ENCODE measurements around the gene CNOT2. TPM values are rescaled to one million over a fixed set of nuclear protein-coding genes. Genes with fewer than 3 reads are reported as not detected.
"Not testable (repeated sequence)": the region's sequence is repeated elsewhere in the genome, so short reads cannot be mapped to it uniquely, and the experiment has no call there.

The CNOT2 gene
- total RNA-seq, 2 donors from 2014 or later, result 54.5 to 55.5 TPM

DNA sequence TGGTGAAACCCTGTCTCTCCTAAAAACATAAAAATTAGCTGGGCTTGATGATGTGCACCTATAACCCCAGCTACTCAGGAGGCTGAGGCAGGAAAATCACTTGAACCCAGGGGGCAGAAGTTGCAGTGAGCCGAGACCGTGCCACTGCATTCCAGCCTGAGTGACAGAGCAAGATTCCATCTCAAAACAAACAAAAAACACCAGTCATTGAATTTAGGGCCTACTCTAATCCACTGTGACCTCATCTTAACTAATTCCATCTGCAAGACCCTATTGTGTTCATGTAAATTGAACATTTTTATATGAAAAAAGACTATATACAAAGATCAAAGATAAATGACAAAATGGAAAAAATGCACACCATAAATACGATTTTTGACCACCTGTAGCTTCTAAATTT lies 140.7 kb downstream of the CNOT2 start:
- H3K9me3 ChIP-seq, result peaks cover 0 to 11% of the 10 kb centered on the region in 2 donors
- DNase-seq (ENCODE audit: low spot score), result no peak
- H3K36me3 ChIP-seq, result no peaks in the 10 kb centered on the region
- no peak overlapping the region for H3K27ac ChIP-seq
- TF ChIP-seq, protein P1, sequence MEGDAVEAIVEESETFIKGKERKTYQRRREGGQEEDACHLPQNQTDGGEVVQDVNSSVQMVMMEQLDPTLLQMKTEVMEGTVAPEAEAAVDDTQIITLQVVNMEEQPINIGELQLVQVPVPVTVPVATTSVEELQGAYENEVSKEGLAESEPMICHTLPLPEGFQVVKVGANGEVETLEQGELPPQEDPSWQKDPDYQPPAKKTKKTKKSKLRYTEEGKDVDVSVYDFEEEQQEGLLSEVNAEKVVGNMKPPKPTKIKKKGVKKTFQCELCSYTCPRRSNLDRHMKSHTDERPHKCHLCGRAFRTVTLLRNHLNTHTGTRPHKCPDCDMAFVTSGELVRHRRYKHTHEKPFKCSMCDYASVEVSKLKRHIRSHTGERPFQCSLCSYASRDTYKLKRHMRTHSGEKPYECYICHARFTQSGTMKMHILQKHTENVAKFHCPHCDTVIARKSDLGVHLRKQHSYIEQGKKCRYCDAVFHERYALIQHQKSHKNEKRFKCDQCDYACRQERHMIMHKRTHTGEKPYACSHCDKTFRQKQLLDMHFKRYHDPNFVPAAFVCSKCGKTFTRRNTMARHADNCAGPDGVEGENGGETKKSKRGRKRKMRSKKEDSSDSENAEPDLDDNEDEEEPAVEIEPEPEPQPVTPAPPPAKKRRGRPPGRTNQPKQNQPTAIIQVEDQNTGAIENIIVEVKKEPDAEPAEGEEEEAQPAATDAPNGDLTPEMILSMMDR (IDR thresholded peaks at IDR 0.05), result no peak
- no peaks in the 10 kb centered on the region for H3K4me1 ChIP-seq
- no peak overlapping the region for H3K4me3 ChIP-seq
- H3K27me3 ChIP-seq, result no peaks in the 10 kb centered on the region

DNA sequence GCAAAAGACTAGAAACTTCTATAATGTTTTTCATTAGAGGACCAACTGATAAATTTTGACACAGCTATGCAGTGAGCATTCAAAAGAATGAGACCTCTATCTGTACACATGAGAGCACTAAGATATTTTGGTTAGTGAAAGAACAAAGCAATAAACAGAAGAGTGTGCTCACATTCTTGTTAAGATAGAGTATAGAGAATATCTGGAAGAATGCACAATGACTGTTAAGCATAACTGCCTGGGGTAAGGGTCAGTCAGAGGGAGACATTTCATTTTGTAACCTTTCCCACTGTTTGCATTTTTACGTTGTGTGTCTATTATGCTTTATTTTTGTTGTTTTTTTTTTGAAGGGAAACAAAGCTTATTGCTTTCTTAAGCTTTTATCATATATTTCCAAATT lies 143.5 kb downstream of the CNOT2 start:
- no peak for DNase-seq (ENCODE audit: low spot score)
- no peaks in the 10 kb centered on the region for H3K36me3 ChIP-seq
- H3K4me1 ChIP-seq, result no peaks in the 10 kb centered on the region
- H3K27ac ChIP-seq, result no peak overlapping the region
- no peaks in the 10 kb centered on the region for H3K27me3 ChIP-seq
- H3K9me3 ChIP-seq, result peaks cover 0 to 8% of the 10 kb centered on the region in 2 donors
- TF ChIP-seq, protein P1 (IDR thresholded peaks at IDR 0.05), result no peak
- H3K4me3 ChIP-seq, result no peak overlapping the region

DNA sequence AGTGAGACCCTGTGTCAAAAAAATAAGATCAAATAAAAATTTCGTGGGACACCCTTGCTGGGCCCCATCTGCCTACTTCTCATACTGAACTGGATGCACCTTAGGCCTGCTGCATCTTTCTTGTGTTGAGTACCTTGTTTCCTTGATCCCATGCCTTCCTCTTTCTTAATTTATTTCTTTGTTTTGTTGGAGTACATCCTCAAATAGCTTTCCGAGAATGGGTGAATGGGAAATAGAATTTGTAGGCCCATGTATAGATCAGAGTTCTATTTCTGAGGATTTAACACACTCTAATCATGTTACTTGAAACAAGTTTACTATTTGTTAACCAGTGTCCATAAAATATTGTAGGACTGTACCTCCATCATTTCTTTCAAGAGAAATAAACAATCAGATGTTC lies 146.4 kb downstream of the CNOT2 start:
- DNase-seq (ENCODE audit: low spot score), result no peak
- Histone ChIP-seq H3K4me3 (no peak overlapping the region), H3K4me1 (no peaks in the 10 kb centered on the region), H3K9me3 (peaks cover 0 to 8% of the 10 kb centered on the region in 2 donors), H3K27me3 (no peaks in the 10 kb centered on the region), H3K27ac (no peak overlapping the region), H3K36me3 (no peaks in the 10 kb centered on the region)
- TF ChIP-seq, protein P1 (IDR thresholded peaks at IDR 0.05), result no peak

DNA sequence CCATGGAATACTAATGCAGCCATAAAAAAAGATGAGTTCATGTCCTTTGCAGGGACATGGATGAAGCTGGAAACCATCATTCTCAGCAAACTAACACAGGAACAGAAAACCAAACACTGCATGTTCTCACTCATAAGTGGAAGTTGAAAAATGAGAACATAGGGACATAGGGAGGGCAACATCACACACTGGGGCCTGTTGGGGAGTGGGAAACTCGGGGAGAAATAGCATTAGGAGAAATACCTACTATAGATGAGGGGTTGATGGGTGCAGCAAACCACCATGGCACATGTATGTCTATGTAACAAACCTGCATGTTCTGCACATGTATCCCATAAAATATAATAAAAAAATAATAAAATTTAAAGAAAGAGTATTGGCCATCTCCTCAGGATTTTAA lies 149.4 kb downstream of the CNOT2 start:
- H3K27ac ChIP-seq; H3K4me3 ChIP-seq; H3K9me3 ChIP-seq; DNase-seq (ENCODE audit: low spot score); H3K4me1 ChIP-seq; H3K36me3 ChIP-seq; H3K27me3 ChIP-seq: not testable (repeated sequence)

DNA sequence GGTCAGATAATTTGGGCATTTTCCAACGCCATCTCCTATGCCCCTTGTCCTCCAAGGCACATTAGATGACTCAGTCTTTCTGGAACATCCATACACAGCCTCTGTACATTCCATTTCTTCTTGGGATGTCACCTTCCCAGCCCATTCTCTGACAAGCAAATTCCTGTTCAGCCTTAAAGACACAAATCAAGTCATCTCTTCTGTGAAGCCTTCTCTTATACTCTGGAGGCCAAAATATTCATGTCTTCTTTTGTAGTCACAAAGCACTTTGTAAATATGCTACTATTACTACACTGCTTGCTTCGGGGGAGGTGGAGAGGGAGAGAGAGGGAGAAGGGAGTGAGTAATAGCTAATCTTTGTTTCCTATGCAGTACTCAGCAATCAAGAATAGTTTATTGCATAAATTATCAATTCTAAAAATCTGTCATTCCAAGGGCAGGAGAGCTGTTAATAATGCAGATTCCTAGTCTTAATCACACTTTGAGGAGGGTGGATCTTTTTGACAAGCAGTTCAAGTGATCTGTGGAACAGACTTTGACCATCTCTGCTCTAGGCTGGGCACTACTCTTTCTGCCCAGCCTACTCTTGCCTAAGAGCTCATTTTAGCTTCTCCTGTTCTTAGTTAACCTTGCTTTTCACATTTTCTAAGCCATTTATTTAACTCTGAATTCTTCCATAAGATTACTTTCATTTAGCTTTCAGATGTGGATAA lies 150.7 kb downstream of the CNOT2 start:
- TF ChIP-seq, protein P1 (IDR thresholded peaks at IDR 0.05), result no peak
- H3K9me3 ChIP-seq, result peaks cover 0 to 5% of the 10 kb centered on the region in 2 donors
- H3K4me1 ChIP-seq, result no peaks in the 10 kb centered on the region
- DNase-seq (ENCODE audit: low spot score), result no peak
- no peaks in the 10 kb centered on the region for H3K36me3 ChIP-seq
- no peak overlapping the region for H3K4me3 ChIP-seq
- H3K27me3 ChIP-seq, result no peaks in the 10 kb centered on the region
- no peak overlapping the region for H3K27ac ChIP-seq

DNA sequence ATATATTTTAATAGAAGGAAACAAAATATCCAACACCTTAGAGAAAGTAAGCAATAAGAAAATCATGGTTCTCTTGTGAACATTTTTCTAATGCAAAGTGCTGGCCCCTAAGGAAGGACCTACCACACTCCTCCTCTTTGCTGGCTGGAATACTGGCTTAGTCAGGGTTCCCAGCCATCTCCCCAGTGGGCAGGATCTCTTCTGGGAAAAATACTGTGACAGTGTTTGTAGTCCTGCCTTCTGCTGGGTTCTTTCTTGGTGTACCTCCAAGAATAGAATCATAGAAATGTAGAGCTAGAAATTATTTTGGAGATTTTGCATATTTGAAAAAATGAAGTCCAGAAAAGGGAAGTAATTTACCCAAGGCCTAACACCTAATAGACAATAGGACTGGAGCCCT lies 154.8 kb downstream of the CNOT2 start:
- Histone ChIP-seq H3K36me3 (no peaks in the 10 kb centered on the region), H3K9me3 (no peaks in the 10 kb centered on the region), H3K27me3 (no peaks in the 10 kb centered on the region), H3K4me3 (no peak overlapping the region), H3K27ac (no peak overlapping the region), H3K4me1 (no peaks in the 10 kb centered on the region)
- no peak for DNase-seq (ENCODE audit: low spot score)
- TF ChIP-seq, protein P1 (IDR thresholded peaks at IDR 0.05), result no peak

Measured in right atrium auricular region (tissue), 2 donors.